ENCODE results near the gene USB1. TPM values are rescaled to one million over a fixed set of nuclear protein-coding genes. Genes with fewer than 3 reads are reported as not detected.

The USB1 gene
- polyA plus RNA-seq, 1 experiment, result 86.2 TPM

DNA sequence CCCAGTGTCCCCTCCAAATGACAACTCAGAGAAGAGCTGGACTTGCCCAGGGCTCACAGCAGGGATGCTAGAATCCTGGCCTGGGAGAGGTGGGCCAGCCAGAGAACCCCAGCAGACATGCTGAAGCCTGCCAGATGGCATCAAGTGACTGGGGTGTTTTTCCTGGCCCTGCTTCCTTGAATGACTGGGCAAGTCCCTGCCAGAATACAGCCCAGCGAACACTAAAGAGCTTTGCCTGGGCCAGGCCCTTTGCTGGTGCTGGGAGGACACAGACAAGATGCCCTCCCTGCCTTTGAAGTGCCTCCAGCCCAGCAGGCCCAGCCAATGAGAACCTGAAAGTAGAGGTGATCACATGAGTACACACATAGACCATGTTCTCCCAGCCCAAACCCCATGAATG is 12.3 kb upstream of the USB1 start:
- POLR2A ChIA-PET, result no interaction called here
- peaks cover under 1% of the 10 kb centered on the region; the same call in 1 of the 2 replicates for H3K36me3 ChIP-seq (ENCODE audit: control insufficient read depth, insufficient read depth, low read length)
- peaks cover 2% of the 10 kb centered on the region; the same call in 1 of the 2 replicates for H3K27me3 ChIP-seq (ENCODE audit: control insufficient read depth, insufficient read depth, low read length)
- CTCF ChIA-PET, result no interaction called here
- no peak overlapping the region for H3K4me3 ChIP-seq (ENCODE audit: low read depth, low read length)
- TF ChIP-seq, protein P1, sequence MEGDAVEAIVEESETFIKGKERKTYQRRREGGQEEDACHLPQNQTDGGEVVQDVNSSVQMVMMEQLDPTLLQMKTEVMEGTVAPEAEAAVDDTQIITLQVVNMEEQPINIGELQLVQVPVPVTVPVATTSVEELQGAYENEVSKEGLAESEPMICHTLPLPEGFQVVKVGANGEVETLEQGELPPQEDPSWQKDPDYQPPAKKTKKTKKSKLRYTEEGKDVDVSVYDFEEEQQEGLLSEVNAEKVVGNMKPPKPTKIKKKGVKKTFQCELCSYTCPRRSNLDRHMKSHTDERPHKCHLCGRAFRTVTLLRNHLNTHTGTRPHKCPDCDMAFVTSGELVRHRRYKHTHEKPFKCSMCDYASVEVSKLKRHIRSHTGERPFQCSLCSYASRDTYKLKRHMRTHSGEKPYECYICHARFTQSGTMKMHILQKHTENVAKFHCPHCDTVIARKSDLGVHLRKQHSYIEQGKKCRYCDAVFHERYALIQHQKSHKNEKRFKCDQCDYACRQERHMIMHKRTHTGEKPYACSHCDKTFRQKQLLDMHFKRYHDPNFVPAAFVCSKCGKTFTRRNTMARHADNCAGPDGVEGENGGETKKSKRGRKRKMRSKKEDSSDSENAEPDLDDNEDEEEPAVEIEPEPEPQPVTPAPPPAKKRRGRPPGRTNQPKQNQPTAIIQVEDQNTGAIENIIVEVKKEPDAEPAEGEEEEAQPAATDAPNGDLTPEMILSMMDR (IDR thresholded peaks at IDR 0.05; ENCODE audit: insufficient read depth, low read depth, low read length), result no peak
- no peak for DNase-seq (ENCODE audit: low read depth)

DNA sequence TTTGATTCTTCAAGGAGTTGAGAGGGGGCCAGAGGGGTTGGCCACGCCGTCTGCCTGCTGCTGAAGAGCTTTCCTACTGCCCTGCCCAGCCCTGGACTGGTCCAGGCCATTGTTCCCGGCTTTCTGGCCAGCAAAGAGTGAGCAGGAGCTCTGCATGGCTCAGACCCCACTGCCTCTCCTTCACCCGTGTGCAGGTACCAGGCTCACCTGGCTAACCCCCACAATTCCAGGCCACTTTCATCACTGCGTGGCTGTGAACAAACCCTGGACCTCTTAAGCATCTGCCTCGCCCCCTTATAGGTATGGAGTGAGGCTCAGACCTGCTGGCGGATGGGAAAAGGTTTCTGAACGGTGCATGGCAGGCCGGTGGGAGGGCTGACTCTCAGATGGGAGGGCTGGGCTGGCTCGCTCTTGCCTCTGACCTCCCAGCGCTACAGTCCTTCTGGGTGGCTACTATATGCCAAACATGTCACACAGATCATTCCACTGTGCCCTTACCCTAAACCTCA is 9.6 kb upstream of the USB1 start:
- Histone ChIP-seq H3K4me3 (ENCODE audit: low read depth, low read length) (no peak overlapping the region), H3K27me3 (ENCODE audit: control insufficient read depth, insufficient read depth, low read length) (no peaks in the 10 kb centered on the region), H3K36me3 (ENCODE audit: control insufficient read depth, insufficient read depth, low read length) (peaks cover 19% of the 10 kb centered on the region)
- CTCF ChIA-PET, result interaction anchor here (0.8 to 1.2 kb wide), 3 partner anchors 8 to 90 kb away, joined by 3 read pairs; no protein-coding TSS in a partner anchor
- POLR2A ChIA-PET, result no interaction called here
- no peak for DNase-seq (ENCODE audit: low read depth)
- TF ChIP-seq, protein P1 (IDR thresholded peaks at IDR 0.05; ENCODE audit: insufficient read depth, low read depth, low read length), result no peak

DNA sequence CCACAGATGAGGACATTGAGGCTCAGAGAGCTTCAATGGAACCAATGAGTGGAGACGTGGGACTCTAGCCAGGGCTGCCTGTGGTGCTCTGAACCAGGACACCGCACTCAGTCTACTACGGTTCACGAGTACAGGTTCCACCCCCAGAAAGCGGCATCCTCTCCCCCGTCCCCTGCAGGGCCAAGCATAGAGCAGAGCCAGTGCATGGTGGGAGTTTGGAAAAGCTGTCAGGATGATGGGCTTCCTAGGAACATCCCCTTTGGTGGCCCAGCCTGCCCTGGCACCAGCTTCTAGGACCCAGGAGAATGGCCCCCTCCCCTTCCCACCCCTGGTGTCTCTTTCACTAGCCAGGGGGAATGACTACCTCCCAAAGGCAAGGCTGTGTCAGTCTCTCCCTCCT is 9.1 kb upstream of the USB1 start:
- no peaks in the 10 kb centered on the region for H3K27me3 ChIP-seq (ENCODE audit: control insufficient read depth, insufficient read depth, low read length)
- TF ChIP-seq, protein P1 (IDR thresholded peaks at IDR 0.05; ENCODE audit: insufficient read depth, low read depth, low read length), result no peak
- POLR2A ChIA-PET, result no interaction called here
- CTCF ChIA-PET, result interaction anchor here (1.1 to 1.2 kb wide), 2 partner anchors 20 to 90 kb away, joined by 3 read pairs; no protein-coding TSS in a partner anchor
- peaks cover 24% of the 10 kb centered on the region for H3K36me3 ChIP-seq (ENCODE audit: control insufficient read depth, insufficient read depth, low read length)
- no peak overlapping the region for H3K4me3 ChIP-seq (ENCODE audit: low read depth, low read length)
- DNase-seq (ENCODE audit: low read depth), result no peak

DNA sequence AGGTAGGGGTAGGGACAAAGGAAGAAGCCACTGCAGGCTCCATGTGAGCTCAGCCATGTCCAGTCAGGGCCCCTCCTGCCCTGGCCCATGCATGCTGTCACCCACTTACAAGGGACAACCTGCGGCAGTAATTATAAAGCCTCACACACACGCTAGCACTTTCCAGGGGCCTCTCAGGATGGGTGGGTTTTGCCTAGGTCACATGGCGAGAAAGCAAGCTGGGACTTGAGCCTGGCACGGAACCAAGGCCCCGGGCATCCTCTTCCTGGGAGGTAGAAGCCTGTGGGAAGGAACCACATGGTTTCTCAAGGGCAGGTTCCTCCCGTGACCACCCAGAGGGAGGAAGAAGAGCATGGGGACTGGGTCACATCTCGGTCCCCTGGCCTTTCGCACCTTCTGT is 7.8 kb upstream of the USB1 start:
- no peak for DNase-seq (ENCODE audit: low read depth)
- ChIA-PET POLR2A (no interaction called here), CTCF (interaction anchor here (0.8 to 1.8 kb wide), 3 partner anchors 87 to 135 kb away, joined by 3 to 5 read pairs (median 3); no protein-coding TSS in a partner anchor)

DNA sequence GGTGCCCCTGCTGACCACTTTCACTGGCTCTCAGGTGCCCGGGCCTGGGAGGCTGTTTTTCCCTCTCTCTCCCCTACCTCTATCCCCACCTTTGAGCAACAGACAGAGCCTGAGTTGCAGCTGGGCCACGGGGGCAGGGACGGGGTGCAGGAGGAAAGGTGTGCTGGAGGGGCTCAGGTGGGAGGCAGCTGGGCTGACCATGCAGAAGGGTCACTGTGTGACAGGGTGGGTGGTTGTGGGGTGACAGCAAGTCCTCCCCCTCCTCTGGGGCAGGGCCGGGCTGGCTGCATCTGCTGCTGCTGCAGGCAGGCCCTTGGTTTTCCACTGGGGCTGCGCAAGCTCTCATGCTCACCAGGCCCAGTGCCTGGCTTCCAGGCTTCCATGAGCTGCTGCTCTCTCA is 7.3 kb upstream of the USB1 start:
- no peak for DNase-seq (ENCODE audit: low read depth)
- POLR2A ChIA-PET, result no interaction called here
- CTCF ChIA-PET, result interaction anchor here (0.8 to 1.8 kb wide), 3 partner anchors 87 to 134 kb away, joined by 3 to 5 read pairs (median 3); no protein-coding TSS in a partner anchor
- Histone ChIP-seq H3K4me3 (ENCODE audit: low read depth, low read length) (no peak overlapping the region), H3K36me3 (ENCODE audit: control insufficient read depth, insufficient read depth, low read length) (peaks cover 32% of the 10 kb centered on the region), H3K27me3 (ENCODE audit: control insufficient read depth, insufficient read depth, low read length) (no peaks in the 10 kb centered on the region)
- TF ChIP-seq, protein P1 (IDR thresholded peaks at IDR 0.05; ENCODE audit: insufficient read depth, low read depth, low read length), result no peak

More for the DNA sequence above, 7.8 kb upstream of the USB1 start:
- Histone ChIP-seq H3K27me3 (ENCODE audit: control insufficient read depth, insufficient read depth, low read length) (no peaks in the 10 kb centered on the region), H3K4me3 (ENCODE audit: low read depth, low read length) (no peak overlapping the region), H3K36me3 (ENCODE audit: control insufficient read depth, insufficient read depth, low read length) (peaks cover 32% of the 10 kb centered on the region)
- TF ChIP-seq, protein P1 (IDR thresholded peaks at IDR 0.05; ENCODE audit: insufficient read depth, low read depth, low read length), result no peak

Data from BJ (cell line).